NCI-H510A treated with DMSO at 0.1 percent for 48 hours (cell line): ENCODE data around the gene SSUH2.
"Not testable (repeated sequence)": the region's sequence is repeated elsewhere in the genome, so short reads cannot be mapped to it uniquely, and the experiment has no call there.

Experiments used
- DNase-seq: peaks from one replicate; lab custom pipeline; 2025; lab: John Stamatoyannopoulos, UW

SSUH2 gene

GRCh38 chr3:8659242-8659641 lies 14.6 kb upstream of the SSUH2 start:
- no peak for DNase-seq

GRCh38 chr3:8658306-8659212 lies 14.0 kb upstream of the SSUH2 start:
- peak; percentile 76 for DNase-seq

- no peak for DNase-seq
Measured at GRCh38 chr3:8657804-8658305, 13.3 kb upstream of the SSUH2 start.

GRCh38 chr3:8656240-8656639 lies 11.6 kb upstream of the SSUH2 start:
- no peak for DNase-seq

- DNase-seq = no peak
Measured at GRCh38 chr3:8655387-8655835, 10.8 kb upstream of the SSUH2 start.

GRCh38 chr3:8654572-8655329 lies 10.2 kb upstream of the SSUH2 start:
- not testable (repeated sequence) for DNase-seq

GRCh38 chr3:8653800-8654408 lies 9.3 kb upstream of the SSUH2 start:
- no peak for DNase-seq

GRCh38 chr3:8652324-8652987 lies 7.9 kb upstream of the SSUH2 start:
- DNase-seq = no peak

- no peak for DNase-seq
Measured at GRCh38 chr3:8651418-8652323, 7.1 kb upstream of the SSUH2 start.

- DNase-seq = no peak
Measured at GRCh38 chr3:8650583-8651416, 6.2 kb upstream of the SSUH2 start.

- DNase-seq = no peak
Measured at GRCh38 chr3:8649757-8650156, 5.2 kb upstream of the SSUH2 start.

- DNase-seq = no peak
Measured at GRCh38 chr3:8648909-8649741, 4.5 kb upstream of the SSUH2 start.

GRCh38 chr3:8647137-8647985 lies 2.8 kb upstream of the SSUH2 start:
- no peak for DNase-seq

- no peak for DNase-seq
Measured at GRCh38 chr3:8646313-8646938, 1.8 kb upstream of the SSUH2 start.

- DNase-seq = no peak
Measured at GRCh38 chr3:8645712-8646111, 1.1 kb upstream of the SSUH2 start.

- DNase-seq = no peak
Measured at GRCh38 chr3:8643693-8644365, 769 bp downstream of the SSUH2 start.

- no peak for DNase-seq
Measured at GRCh38 chr3:8642001-8642400, 2.6 kb downstream of the SSUH2 start.
